Epithelial cell of proximal tubule (primary cell): ENCODE results near the gene KLC1. TPM values are rescaled to one million over a fixed set of nuclear protein-coding genes. Genes with fewer than 3 reads are reported as not detected.

Experiments
- DNase-seq: peaks from one replicate; pipeline ENCODE4 v3.0.0-alpha.2; 2011; ENCODE audit warnings: low read depth
- H3K4me3 ChIP-seq: 2 replicates; pipeline ENCODE4 v1.5.1; 2011; ENCODE audit warnings: low read depth, mild to moderate bottlenecking, low read length
- total RNA-seq: library from RNA; depleted of rRNA; stranded (reverse); fragments of >200 nt; gene quantifications from 2 replicates; pipeline ENCODE4 v1.2.3, GENCODE V29; 2015
- TF ChIP-seq, protein P1 (sequence below): conservative IDR thresholded peaks from 2 replicates; pipeline ENCODE4 v1.5.1; 2012; ENCODE audit warnings: low read depth, mild to moderate bottlenecking, low read length

KLC1 gene
- total RNA-seq, 1 donor from 2014 or later: 178 TPM

DNA sequence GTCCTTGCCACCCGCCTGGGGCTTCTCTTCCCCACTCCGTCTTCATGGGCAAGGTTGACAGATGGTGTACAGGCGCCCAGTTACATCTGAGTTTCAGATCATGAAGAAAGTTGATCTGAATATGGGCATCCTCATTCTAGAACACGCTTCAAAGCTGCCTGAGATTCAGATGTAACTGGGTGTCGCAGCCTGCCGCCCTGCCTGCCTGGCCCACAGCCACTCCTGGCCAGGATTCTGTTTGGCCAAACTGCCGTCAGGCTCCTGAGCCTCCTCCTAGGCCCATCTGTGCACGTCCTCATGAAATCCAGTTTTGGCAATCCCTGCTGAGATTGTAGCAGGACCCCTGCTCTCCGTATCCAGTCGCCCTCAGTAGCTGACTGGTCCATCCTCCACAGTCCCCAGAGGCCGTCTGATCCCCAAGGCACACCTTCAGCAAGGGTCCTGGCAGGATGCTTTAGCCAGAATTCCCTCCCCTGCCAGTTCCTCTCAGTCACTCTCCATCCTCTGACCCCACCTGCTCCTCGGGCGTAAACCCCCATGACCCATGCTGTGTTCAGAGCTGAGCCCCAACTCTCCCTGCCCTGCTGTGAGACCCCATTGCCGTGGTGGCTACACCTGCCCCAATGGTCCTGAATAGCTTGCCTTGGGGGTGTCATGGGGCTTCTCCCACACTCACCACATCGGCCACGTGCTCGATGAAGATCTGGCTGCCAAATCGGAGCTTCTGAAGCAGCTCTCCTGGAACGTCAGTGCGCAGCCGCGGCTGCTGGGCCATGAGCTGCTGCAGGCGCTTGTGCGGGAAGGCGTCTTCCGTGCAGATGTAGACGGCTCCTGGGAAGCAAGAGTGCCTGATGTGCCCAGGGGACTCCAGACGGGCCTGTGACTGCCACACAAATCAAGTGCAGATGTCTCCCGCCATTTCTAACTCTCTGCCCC is 73.8 kb downstream of the KLC1 start:
- H3K4me3 ChIP-seq: no peak overlapping the region
- TF ChIP-seq, protein P1, sequence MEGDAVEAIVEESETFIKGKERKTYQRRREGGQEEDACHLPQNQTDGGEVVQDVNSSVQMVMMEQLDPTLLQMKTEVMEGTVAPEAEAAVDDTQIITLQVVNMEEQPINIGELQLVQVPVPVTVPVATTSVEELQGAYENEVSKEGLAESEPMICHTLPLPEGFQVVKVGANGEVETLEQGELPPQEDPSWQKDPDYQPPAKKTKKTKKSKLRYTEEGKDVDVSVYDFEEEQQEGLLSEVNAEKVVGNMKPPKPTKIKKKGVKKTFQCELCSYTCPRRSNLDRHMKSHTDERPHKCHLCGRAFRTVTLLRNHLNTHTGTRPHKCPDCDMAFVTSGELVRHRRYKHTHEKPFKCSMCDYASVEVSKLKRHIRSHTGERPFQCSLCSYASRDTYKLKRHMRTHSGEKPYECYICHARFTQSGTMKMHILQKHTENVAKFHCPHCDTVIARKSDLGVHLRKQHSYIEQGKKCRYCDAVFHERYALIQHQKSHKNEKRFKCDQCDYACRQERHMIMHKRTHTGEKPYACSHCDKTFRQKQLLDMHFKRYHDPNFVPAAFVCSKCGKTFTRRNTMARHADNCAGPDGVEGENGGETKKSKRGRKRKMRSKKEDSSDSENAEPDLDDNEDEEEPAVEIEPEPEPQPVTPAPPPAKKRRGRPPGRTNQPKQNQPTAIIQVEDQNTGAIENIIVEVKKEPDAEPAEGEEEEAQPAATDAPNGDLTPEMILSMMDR: no peak
- no peak for DNase-seq

DNA sequence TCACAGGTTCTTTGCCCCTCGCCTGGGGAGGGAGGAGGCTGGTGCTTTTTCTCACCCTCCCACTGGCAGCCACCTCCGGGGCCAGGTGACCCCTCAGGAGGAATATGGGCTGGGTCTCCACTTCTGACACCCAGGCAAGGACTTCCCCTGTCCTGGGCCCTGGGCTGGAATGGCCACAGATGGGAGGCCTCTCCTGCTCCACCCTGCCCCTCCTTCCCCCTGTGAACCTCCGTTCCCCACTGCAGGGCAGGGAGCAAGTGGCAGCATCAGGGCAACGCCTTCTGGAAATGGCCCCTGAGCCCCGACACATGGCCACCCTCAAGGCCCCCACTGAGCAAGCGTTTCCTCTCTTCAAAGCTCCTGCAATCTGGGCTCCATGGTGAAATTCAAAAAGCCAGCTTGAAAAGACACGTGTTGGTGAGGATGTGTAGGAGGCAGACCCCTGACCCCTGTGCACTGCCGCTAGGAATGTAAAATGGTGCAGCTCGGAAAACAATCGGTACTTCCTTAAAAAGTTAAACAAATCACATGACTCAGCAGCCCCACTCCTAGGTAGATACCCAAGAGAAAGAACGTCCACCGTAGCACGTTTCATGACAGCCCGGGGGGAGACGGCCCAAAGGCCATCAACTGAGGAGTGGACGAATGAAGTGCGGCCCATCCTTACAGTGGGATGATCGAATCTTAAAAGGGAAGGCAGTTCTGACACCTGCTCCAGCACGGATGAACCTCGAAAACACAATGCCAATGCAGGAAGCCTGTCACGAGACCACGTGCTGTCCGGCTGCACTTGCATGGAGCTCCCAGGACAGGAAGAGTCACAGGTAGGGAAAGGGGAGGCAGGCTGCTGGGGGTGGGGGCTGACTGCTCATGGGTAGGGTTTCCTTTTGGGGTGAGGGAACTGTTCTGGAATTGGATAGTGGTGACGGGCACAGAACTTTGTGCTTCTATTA is 74.7 kb downstream of the KLC1 start:
- TF ChIP-seq, protein P1: no peak
- H3K4me3 ChIP-seq: no peak overlapping the region
- no peak for DNase-seq

DNA sequence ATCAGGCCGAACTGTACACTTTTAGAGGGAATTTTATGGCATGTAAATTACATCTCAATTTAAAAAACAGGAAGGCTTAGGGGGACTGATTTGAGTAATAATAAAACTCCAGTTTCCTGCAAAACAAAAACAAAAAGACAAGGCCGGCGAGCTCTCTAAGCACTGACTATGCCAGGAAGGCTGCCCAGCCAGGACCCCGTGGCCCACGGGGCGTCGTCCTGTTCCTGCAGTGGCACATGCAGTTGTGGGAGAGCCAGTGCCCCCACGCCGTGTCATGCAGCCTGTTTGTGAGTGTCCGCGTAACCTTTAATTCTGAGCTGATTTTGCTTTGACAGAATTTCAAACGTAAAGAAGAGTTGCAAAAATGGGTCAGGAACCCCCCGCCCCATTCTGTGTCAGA is 75.7 kb downstream of the KLC1 start:
- DNase-seq: no peak
- H3K4me3 ChIP-seq: no peak overlapping the region
- TF ChIP-seq, protein P1: no peak

DNA sequence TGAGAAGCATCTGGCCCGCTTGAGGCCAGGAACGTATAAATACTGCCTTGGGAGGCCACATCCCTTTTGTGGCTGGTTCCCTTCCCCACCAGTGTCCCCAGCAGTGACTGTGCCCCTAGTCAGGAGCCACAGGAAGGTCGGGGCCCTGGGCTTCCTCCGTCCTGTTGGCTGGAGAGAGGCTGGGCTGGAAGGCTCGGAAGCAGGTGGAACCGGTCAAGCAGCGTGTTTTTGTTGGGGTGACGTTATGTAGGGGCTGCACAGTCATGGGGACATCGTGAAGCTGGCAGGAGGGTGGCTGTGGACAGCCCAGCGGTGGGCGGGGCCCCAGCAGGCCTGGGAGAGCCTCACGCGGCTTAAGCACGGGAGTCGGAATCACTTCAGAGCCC is 76.1 kb downstream of the KLC1 start:
- TF ChIP-seq, protein P1: no peak
- no peak overlapping the region for H3K4me3 ChIP-seq
- DNase-seq: no peak

DNA sequence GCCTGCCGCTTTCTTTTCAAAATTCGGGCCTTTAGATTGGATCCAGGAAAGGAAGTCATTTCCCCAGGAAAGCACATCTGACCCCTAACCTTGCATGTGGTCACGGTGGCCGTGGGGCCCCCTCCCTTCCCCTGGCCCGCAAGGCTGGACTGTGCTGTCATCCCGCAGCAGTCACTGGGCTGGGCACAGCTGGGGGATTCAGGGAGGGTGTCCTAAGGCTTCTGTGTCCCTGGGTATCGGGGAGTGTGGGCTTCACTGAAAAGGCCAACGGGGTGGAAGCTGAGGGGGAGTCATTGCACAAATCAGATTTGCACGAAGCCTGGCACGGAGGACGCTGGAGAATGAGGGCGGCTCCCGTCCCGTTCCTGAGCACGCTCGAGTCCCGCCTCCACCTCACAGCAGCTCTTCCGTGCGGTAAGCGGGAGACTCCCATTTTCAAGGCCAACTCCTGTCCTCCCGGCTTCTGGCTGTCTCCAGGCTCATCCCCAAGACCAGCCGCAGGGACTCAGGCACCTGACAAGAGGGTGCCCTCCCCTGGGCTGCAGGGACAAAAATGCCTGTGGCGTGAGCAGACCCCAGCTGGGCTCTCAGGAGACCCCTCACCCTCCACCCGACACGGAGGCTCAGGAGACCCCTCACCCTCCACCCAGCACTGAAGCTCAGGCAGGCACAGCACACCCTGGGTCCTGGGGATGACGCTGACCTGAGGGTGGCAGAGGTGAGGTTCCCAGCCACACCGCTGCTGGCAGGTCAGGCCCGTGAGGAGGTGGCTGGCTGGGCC is 76.7 kb downstream of the KLC1 start:
- H3K4me3 ChIP-seq: no peak overlapping the region
- DNase-seq: no peak
- TF ChIP-seq, protein P1: no peak

DNA sequence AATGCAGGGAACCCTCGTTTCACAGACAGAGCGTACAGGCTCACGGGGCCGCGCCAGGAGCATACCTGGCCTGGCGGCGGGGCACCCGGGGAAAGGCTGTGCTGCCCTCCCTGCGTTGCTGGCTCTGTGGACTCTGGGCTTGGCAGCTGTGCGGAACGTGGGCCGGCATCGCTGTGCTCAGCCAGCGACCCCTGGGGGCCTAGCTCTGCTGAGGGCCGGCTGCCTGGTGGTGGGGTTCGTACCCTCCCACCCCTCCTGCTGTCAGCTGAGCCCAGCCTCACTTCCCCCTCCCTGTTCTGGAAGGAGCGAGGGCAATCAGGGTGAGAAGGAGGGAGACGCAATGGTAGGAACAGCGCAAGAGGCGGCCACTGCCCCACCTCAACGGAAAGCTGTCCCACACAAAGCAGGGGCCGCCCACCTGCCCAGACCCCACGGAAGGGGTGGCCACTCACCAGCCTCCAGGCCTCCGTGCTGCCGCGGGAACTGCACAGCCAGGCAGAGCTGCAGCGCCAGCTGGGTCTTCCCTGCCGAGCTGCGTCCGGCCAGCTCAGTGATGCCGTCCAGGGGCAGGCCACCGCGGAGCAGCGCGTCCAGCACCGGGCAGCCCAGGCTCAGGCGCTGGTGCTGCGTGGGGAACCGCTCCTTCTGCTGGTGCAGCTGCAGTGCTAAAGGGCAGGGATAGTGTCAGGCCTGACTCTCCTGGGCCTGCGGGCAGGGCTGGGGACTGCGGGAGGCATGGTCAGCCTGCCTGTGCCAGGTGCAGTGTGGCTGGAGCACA is 77.7 kb downstream of the KLC1 start:
- DNase-seq: no peak
- no peak overlapping the region for H3K4me3 ChIP-seq
- TF ChIP-seq, protein P1: no peak
